Amniotic stem cell (primary cell): Measurements from ENCODE around the gene PPP1R2.
"Not testable (repeated sequence)": the region's sequence is repeated elsewhere in the genome, so short reads cannot be mapped to it uniquely, and the experiment has no call there.

Experiments used
- DNase-seq: peaks from one replicate; lab custom pipeline; 2025; lab: John Stamatoyannopoulos, UW

PPP1R2 gene

DNA sequence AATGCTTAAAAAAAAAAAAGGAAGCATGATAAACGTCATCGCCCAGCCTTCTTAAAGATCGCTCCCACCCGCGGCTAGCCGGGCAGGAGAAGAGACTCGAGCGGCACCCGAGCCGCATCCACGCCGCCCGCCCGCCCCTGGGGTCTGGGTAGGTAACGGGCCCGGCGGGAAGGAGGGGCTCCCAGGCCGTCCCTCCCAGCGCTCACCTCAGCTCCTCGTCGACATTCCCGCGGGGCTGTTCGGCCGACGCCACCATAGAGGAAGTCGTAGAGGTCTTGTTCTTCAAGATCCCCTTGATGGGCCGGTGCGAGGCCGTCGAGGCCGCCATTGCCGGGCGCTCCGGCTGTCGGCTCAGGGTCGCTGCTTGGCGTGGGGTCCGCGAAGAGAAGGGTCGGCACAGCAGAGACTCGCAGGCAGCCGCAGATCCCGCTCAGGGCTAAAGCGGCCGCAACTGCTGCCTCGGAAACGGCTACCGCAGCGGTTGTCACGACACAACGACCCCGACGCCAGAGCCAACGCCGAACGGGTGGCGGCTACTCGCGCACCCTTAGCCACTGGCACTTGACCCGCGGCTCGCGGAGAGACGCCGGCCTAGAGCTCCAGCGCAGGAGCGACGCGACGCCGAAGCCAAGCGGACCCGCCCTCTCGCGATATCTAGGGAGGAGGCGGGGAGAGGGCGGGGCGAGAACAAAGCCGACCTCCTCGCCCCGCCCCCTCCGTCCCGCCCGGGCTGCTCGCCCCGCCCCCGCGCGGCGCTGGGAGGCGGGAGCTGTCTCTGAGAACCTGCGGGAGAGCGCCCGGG is at the start of gene PPP1R2:
PPP1R2 (minus strand) TSS at position 628 of the 802 bp plus-strand sequence; CDS start at position 328, 300 bp downstream.
- DNase-seq: peak; percentile 86

- no peak for DNase-seq
These were observed 48.7 kb upstream of the PPP1R2 start for GRCh38 chr3:195591852-195592251.

- no peak for DNase-seq
These were observed 48.1 kb upstream of the PPP1R2 start for GRCh38 chr3:195591220-195591619.

DNA sequence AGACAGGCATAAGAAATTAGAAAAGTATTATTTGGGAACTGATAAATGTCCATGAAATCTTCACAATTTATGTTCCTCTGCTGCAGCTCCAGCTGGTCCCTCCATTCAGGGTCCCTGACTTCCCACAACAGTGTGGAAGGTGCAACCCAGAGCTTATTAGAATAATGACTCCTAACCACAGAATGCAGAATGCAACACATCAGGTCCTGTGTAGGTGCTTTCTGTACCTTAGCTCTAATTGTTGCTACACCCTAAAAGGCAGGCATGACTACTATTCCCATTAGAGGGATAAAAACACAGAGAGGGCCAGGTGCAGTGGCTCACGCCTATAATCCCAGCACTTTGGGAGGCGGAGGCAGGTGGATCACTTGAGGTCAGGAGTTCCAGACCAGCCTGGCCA is 47.3 kb upstream of the PPP1R2 start:
- not testable (repeated sequence) for DNase-seq

GRCh38 chr3:195589796-195590195 is 46.7 kb upstream of the PPP1R2 start:
- DNase-seq: not testable (repeated sequence)

- no peak for DNase-seq
These were observed 44.7 kb upstream of the PPP1R2 start for GRCh38 chr3:195587824-195588223.

DNA sequence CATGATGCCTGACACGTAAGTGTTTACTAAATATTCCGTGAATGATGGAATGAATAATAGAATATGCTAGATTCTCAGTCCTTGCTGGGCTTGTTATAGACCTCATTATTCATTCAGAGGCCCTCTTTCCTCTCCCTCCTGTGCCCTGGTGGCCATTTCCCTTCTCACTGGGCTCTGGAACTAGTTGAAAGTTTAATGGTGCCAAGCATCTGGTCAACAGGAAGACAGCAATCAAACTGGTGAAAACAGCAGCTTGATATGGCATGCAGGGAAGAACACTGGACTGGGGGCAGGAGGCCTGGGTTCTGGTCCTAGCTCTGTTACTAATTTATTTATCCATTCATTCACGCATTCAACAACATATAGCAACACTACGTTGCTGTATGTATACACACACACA is 44.3 kb upstream of the PPP1R2 start:
- DNase-seq: no peak

DNA sequence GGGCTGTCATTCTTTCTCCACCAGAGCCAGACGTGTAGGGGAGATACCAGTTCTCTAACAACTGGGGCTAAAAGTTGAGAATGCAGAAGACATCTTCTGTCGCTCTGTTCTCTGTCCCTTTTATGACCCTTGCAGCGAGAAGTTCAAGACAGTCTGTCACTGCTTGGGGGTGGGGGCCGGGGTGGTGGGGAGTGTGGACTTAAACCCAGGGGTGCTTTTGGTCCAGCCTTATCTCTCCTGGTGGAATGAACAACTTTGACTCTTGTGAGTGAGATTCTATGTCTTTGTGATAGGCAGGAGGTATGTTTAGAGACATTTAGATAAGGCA is 41.4 kb upstream of the PPP1R2 start:
- DNase-seq: no peak

DNA sequence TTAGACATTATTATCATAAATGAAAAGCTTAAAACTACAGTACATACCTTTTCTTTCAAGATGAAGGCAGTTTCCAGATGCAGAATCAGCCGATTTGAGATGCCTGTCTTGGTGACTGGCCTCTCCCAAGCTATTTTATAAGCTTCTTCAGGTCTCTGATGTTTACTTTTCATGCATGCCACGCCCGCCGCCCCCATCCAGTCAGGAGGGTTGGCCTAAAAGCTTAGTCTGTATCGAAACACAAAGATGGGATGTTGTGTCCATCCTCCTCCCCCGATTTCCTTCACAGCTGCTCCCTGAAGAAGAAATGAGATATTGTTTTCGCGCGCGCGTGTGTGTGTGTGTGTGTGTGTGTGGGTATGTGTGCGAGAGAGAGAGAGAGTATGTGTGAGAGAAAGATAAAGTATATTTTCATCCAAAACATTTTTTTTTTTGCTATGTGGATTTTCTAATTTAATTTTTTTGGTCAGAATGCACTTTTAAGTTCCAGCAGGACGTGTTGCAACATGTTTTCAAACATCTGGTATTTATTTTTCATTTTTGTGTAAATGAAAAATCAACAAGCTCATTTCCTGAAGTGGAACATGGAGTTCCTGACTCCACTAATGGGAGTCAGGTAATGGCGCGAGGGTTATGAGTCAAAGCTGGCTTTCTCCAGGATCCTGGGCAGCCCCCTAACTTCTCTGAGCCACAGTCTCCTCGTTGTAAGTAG is 40.9 kb upstream of the PPP1R2 start, which contains the start of gene APOD:
APOD (minus strand) TSS at position 110 of the 712 bp plus-strand sequence. CDS start 4,479 bp downstream, outside the sequence.
- no peak for DNase-seq

GRCh38 chr3:195582947-195583346 is 39.8 kb upstream of the PPP1R2 start:
- no peak for DNase-seq

DNA sequence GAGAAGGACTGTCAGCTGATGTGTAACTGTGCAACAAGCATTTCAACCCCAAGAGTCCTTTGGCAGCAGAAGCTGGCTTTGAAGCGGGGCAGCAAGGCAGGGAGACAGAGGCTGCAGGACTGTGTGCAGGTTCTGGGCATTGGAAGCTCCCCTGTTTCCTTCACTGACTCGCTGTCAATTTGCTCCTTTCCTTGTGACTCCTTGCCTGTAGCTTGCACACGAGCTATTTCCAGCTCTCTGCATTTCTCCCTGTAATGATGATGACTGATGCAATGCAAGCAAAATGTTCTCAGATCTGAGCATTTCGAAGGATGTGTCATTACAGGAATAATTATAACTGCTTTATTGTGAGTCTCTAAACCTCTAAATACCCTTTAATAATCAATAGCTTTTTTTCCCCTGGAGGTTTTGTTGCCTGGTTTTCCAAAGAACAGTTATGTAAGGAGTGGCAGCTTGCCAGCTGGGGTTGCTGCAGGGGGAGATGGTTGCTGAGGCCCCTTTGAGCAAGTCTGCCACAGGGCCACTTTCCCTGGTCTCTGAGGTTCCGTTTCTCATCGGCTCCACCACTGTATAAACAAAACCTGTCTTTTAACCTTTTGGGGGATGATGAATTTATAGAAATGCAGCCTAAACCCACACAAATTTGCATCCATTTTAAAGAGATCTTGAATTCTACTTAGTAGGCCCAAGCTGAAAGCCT is 37.8 kb upstream of the PPP1R2 start:
- DNase-seq: no peak

DNA sequence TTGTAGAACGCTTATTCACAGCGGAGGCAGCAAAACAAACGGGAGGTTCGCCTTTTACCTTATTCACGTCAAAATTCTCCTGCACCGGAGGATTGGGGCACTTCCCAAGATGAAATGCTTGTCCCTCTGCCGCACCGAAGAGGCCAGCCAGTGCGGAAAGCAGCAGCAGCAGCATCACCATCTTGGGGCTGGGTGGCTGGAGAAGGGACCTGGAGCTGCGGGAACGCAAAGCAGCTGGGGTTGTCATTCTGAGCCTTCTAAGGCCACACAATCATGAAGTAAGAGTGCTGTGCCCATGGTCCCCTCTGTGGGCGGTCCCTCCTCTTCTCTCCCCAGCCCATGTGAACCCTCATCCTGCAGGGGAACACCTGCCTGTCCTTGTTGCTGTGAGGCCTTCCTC is 36.2 kb upstream of the PPP1R2 start:
- DNase-seq: no peak

GRCh38 chr3:195578565-195578964 is 35.4 kb upstream of the PPP1R2 start:
- DNase-seq: no peak

DNA sequence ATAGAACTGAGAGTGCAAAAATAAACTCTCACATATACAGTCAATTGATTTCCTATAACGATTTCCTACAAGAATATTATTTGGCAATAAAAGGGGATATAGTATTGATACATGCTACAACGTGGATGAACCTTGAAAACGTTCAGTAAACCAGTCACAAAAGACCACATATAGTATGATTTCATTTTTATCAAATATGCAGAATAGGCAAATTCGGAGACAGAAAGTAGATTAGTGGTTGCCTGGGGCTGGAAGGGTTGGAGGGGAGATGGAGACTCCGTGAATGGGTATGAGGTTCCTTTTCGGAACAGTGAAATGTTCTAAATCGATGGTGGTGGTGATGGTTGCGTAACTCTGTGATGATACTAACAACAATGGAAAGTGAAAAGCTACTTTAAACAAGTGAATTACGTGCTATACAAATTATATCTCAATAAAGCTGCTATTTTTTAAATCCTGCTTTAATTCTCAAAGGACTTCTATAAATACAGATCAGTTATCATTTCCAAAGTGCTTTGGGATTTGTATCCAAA is 34.6 kb upstream of the PPP1R2 start:
- no peak for DNase-seq

- no peak for DNase-seq
These were observed 31.6 kb upstream of the PPP1R2 start for GRCh38 chr3:195574497-195575304.

- no peak for DNase-seq
These were observed 30.7 kb upstream of the PPP1R2 start for GRCh38 chr3:195573611-195574496.

GRCh38 chr3:195571361-195571760 is 28.2 kb upstream of the PPP1R2 start:
- no peak for DNase-seq

GRCh38 chr3:195570912-195571311 is 27.8 kb upstream of the PPP1R2 start:
- DNase-seq: no peak

DNA sequence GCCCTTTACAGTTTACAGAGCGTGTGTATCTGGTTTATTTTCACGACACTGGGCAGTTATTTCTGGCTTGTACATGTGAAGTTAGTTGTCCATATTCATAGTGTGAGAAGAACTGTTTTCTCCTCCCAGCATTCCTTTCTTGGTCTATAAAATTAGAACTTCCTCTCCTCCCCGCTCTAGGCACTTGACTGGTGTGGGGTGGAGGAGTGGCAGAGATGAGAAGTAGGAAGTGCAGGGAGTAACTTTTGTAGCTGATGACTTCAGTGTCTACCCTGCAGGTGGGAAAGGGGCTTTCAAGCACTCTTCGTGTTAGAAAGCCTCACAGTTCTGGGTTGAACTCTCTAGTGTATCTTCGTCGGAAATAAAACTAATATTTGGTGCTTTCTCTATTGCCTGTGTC is 27.2 kb upstream of the PPP1R2 start:
- no peak for DNase-seq

GRCh38 chr3:195568630-195569029 is 25.5 kb upstream of the PPP1R2 start:
- DNase-seq: no peak

- DNase-seq: no peak
These were observed 23.7 kb upstream of the PPP1R2 start for GRCh38 chr3:195566797-195567196.
